Spleen (tissue), 11 donors: ENCODE results near the gene ODAPH. TPM values are rescaled to one million over a fixed set of nuclear protein-coding genes. Genes with fewer than 3 reads are reported as not detected.
"Not testable (repeated sequence)": the region's sequence is repeated elsewhere in the genome, so short reads cannot be mapped to it uniquely, and the experiment has no call there.

Source experiments
- DNase-seq: peaks from one replicate; pipeline ENCODE4 v3.0.0-alpha.2; 2020
- H3K27ac ChIP-seq, 8 donors: fragments of 200-600 bp; sonication (generic) in 7 of 8; 1 replicate in 4 of 8; 2 replicates in 4 of 8; pipeline versions ENCODE4 v1.5.0 to v1.8.0; 2016 to 2021; ENCODE audit warnings: inconsistent platforms in 4 of 8, mild to moderate bottlenecking in 4 of 8, moderate library complexity in 1 of 8
- H3K27me3 ChIP-seq, 7 donors: fragments of 200-600 bp; sonication (generic) in 6 of 7; replicated peaks in 1 of 7; 1 replicate in 4 of 7; 2 replicates in 3 of 7; pipeline versions ENCODE4 v1.5.0 to v1.8.0; 2016 to 2021; ENCODE audit warnings: inconsistent platforms in 3 of 7, mild to moderate bottlenecking in 1 of 7
- H3K36me3 ChIP-seq, 6 donors: fragments of 200-600 bp; sonication (generic) in 5 of 6; 1 replicate in 4 of 6; 2 replicates in 2 of 6; pipeline versions ENCODE4 v1.5.0 to v1.8.0; 2016 to 2021; ENCODE audit warnings: inconsistent platforms in 2 of 6
- H3K4me1 ChIP-seq, 6 donors: fragments of 200-600 bp; sonication (generic) in 5 of 6; 1 replicate in 3 of 6; 2 replicates in 3 of 6; pipeline versions ENCODE4 v1.5.0 to v1.8.0; 2016 to 2021; ENCODE audit warnings: inconsistent platforms in 3 of 6
- H3K4me3 ChIP-seq, 8 donors: fragments of 200-600 bp; sonication (generic) in 7 of 8; 1 replicate in 4 of 8; 2 replicates in 4 of 8; pipeline versions ENCODE4 v1.5.0 to v1.8.0; 2016 to 2021; ENCODE audit warnings: inconsistent platforms in 4 of 8, mild to moderate bottlenecking in 4 of 8, moderate library complexity in 2 of 8
- H3K9me3 ChIP-seq, 8 donors: fragments of 200-600 bp; sonication (generic) in 7 of 8; 1 replicate in 4 of 8; 2 replicates in 4 of 8; pipeline versions ENCODE4 v1.5.0 to v1.8.0; 2016 to 2021; ENCODE audit warnings: inconsistent platforms in 4 of 8
- CTCF ChIP-seq, 11 experiments: fragments of 200-600 bp in 7 of 11; fragments of 450-650 bp in 4 of 11; sonication (generic) in 4 of 11; IDR thresholded peaks in 8 of 11; conservative IDR thresholded peaks in 3 of 11; 1 replicate in 7 of 11; 2 replicates in 4 of 11; pipeline versions ENCODE4 v1.4.0 to v1.8.0; 2016 to 2021; ENCODE audit warnings: antibody characterized with exemption in 11 of 11, inconsistent platforms in 4 of 11, mild to moderate bottlenecking in 1 of 11
- POLR2A ChIP-seq, 3 donors: fragments of 450-650 bp; IDR thresholded peaks; one replicate each; pipeline ENCODE4 v1.5.1; 2017; ENCODE audit warnings: antibody characterized with exemption in 3 of 3, mild to moderate bottlenecking in 1 of 3
- POLR2AphosphoS5 ChIP-seq, 3 donors: sonication (generic); formaldehyde crosslinking; IDR thresholded peaks; one replicate each; pipeline ENCODE4 v1.5.1; 2017; ENCODE audit warnings: antibody characterized with exemption in 3 of 3
- WGBS, 5 donors: extraction: QIAGEN DNeasy Blood & Tissue Kit in 3 of 5; methylation state at CpG; one replicate each; pipeline versions ENCODE4 v1.1.5 to v1.1.7; 2013 to 2018; 5-methylcytosine and 5-hydroxymethylcytosine counted together
- intact Hi-C: fragments of 100-400 bp; cut with DNase I; formaldehyde crosslinking; loops from one replicate; pipeline ENCODE4 v1.15.0; 2023; ENCODE audit warnings: low total_unique reads
- polyA plus RNA-seq, 3 donors: library from polyadenylated mRNA; stranded (reverse); fragments of 200-250 nt; gene quantifications; one replicate each; pipeline ENCODE4 v1.2.1, GENCODE V29; 2013
- total RNA-seq, 7 donors: library from RNA; depleted of rRNA in 3 of 7; stranded (reverse); fragments of >200 nt in 3 of 7; fragmentation: NEBNext Ultra II Directional in 4 of 7; extraction: Animal tissue kit (Norgen Biotek cat#: 25700) in 4 of 7; gene quantifications; one replicate each; pipeline versions ENCODE4 v1.1.0 to v1.2.1, GENCODE V29; 2016 to 2021
- donor health status: healthy with polysubstance abuse.
- donor health status: DM: no; HTN: no; CAD: no; lungs with moderate emphysema.
- donor health status: DM: no; HTN: no; CAD: no.
- donor health status: Bipolar disorder and iron deficiency.
- donor health status: healthy.
- donor health status: DM: no; HTN: no; CAD: no.
- donor health status: DM: yes; HTN: yes; CAD: no.

ODAPH gene
- total and polyA plus RNA-seq, 10 donors: 0.74 TPM; not detected in 9

GRCh38 chr4:75530556-75531322 is 25.1 kb upstream of the ODAPH start:
- intact Hi-C loops: no loop called here
- TF ChIP-seq CTCF (IDR thresholded peaks at IDR 0.05 in 8 of 11, conservative IDR thresholded peaks at IDR 0.05 in 3 of 11) (no peak), POLR2AphosphoS5 (IDR thresholded peaks at IDR 0.05) (no peak), POLR2A (IDR thresholded peaks at IDR 0.05) (no peak)
- H3K36me3 ChIP-seq: peaks cover 4 to 82% (median 59%) of the 10 kb centered on the region in 6 donors
- no peaks in the 10 kb centered on the region for H3K27me3 ChIP-seq
- no peak overlapping the region for H3K4me3 ChIP-seq
- no peak overlapping the region for H3K27ac ChIP-seq
- H3K4me1 ChIP-seq: no peaks in the 10 kb centered on the region
- peaks cover 0 to 30% (median 20%) of the 10 kb centered on the region in 8 donors for H3K9me3 ChIP-seq
- 91 to 98% (median 95%) methylated on average over 2 of the region's 2 CpGs for WGBS, 5 donors
- no peak for DNase-seq

GRCh38 chr4:75531536-75532143 is 24.2 kb upstream of the ODAPH start:
- DNase-seq, H3K27me3 ChIP-seq, intact Hi-C loops, H3K27ac ChIP-seq, H3K4me1 ChIP-seq, H3K4me3 ChIP-seq: not testable (repeated sequence)
- 77 to 97% (median 94%) methylated on average over 7 of the region's 7 CpGs for WGBS, 5 donors
- Histone ChIP-seq H3K36me3 (peaks cover 4 to 73% (median 53%) of the 10 kb centered on the region in 6 donors), H3K9me3 (peaks cover 0 to 30% (median 20%) of the 10 kb centered on the region in 8 donors)

- WGBS, 5 donors: 95 to 99% (median 97%) methylated on average over 4 of the region's 4 CpGs
- intact Hi-C loops: not testable (repeated sequence)
These were observed 22.5 kb upstream of the ODAPH start for GRCh38 chr4:75533339-75533887.

GRCh38 chr4:75533926-75534325 is 21.9 kb upstream of the ODAPH start:
- intact Hi-C loops, H3K27me3 ChIP-seq, DNase-seq, H3K4me1 ChIP-seq, H3K4me3 ChIP-seq, H3K27ac ChIP-seq: not testable (repeated sequence)
- peaks cover 0 to 30% (median 20%) of the 10 kb centered on the region in 8 donors for H3K9me3 ChIP-seq
- H3K36me3 ChIP-seq: peaks cover 0 to 56% (median 33%) of the 10 kb centered on the region in 6 donors

More at GRCh38 chr4:75533339-75533887, 22.5 kb upstream of the ODAPH start:
- H3K27ac ChIP-seq, DNase-seq, H3K4me1 ChIP-seq, H3K4me3 ChIP-seq, H3K27me3 ChIP-seq: not testable (repeated sequence)
- peaks cover 0 to 30% (median 20%) of the 10 kb centered on the region in 8 donors for H3K9me3 ChIP-seq
- peaks cover 0 to 61% (median 37%) of the 10 kb centered on the region in 6 donors for H3K36me3 ChIP-seq

GRCh38 chr4:75537308-75537707 is 18.6 kb upstream of the ODAPH start:
- Histone ChIP-seq H3K36me3 (peaks cover 0 to 41% (median 12%) of the 10 kb centered on the region in 6 donors), H3K9me3 (peaks cover 0 to 18% (median 15%) of the 10 kb centered on the region in 8 donors)
- H3K27me3 ChIP-seq, intact Hi-C loops, H3K4me1 ChIP-seq, H3K4me3 ChIP-seq, DNase-seq, H3K27ac ChIP-seq: not testable (repeated sequence)
- 93 to 98% (median 96%) methylated on average over 6 of the region's 6 CpGs for WGBS, 5 donors

GRCh38 chr4:75542824-75543223 is 13.0 kb upstream of the ODAPH start:
- no peak overlapping the region for H3K27ac ChIP-seq
- H3K36me3 ChIP-seq: peaks cover 0 to 58% (median 8%) of the 10 kb centered on the region in 6 donors
- H3K4me1 ChIP-seq: no peaks in the 10 kb centered on the region
- H3K4me3 ChIP-seq: no peak overlapping the region
- DNase-seq: no peak
- intact Hi-C loops: no loop called here
- H3K9me3 ChIP-seq: no peaks in the 10 kb centered on the region
- H3K27me3 ChIP-seq: no peaks in the 10 kb centered on the region
- no peak for TF ChIP-seq POLR2AphosphoS5 (IDR thresholded peaks at IDR 0.05)
- no peak for TF ChIP-seq CTCF (IDR thresholded peaks at IDR 0.05 in 8 of 11, conservative IDR thresholded peaks at IDR 0.05 in 3 of 11)
- no peak for TF ChIP-seq POLR2A (IDR thresholded peaks at IDR 0.05)

- H3K36me3 ChIP-seq: peaks cover 0 to 54% (median 8%) of the 10 kb centered on the region in 6 donors
- H3K9me3 ChIP-seq, DNase-seq, intact Hi-C loops, H3K4me3 ChIP-seq, H3K4me1 ChIP-seq, H3K27ac ChIP-seq, H3K27me3 ChIP-seq: not testable (repeated sequence)
- 88 to 93% (median 92%) methylated on average over 8 of the region's 8 CpGs for WGBS, 5 donors
These were observed 11.6 kb upstream of the ODAPH start for GRCh38 chr4:75544220-75544619.
